ENCODE measurements around the gene DCC.

DCC gene

GRCh38 chr18:52339891-52340371 lies at the start of gene DCC:
TSS of gene DCC (plus strand) at chr18:52340197. CDS start at chr18:52340788, 591 bp downstream.
- no peak for DNase-seq (ENCODE audit: low read depth in 2 of 2, low spot score in 1 of 2)

- DNase-seq (ENCODE audit: low read depth in 2 of 2, low spot score in 1 of 2): no peak
Observed at GRCh38 chr18:52310651-52311050, 29.3 kb upstream of the DCC start.

- DNase-seq (ENCODE audit: low read depth in 2 of 2, low spot score in 1 of 2): no peak
Observed at GRCh38 chr18:52311331-52311730, 28.7 kb upstream of the DCC start.

- no peak for DNase-seq (ENCODE audit: low read depth in 2 of 2, low spot score in 1 of 2)
Observed at GRCh38 chr18:52312346-52312745, 27.7 kb upstream of the DCC start.

GRCh38 chr18:52313213-52313612 lies 26.8 kb upstream of the DCC start:
- no peak for DNase-seq (ENCODE audit: low read depth in 2 of 2, low spot score in 1 of 2)

- no peak for DNase-seq (ENCODE audit: low read depth in 2 of 2, low spot score in 1 of 2)
Observed at GRCh38 chr18:52319424-52319983, 20.5 kb upstream of the DCC start.

- no peak for DNase-seq (ENCODE audit: low read depth in 2 of 2, low spot score in 1 of 2)
Observed at GRCh38 chr18:52322307-52322706, 17.7 kb upstream of the DCC start.

GRCh38 chr18:52323802-52324201 lies 16.2 kb upstream of the DCC start:
- no peak for DNase-seq (ENCODE audit: low read depth in 2 of 2, low spot score in 1 of 2)

- no peak for DNase-seq (ENCODE audit: low read depth in 2 of 2, low spot score in 1 of 2)
Observed at GRCh38 chr18:52325997-52326396, 14.0 kb upstream of the DCC start.

- no peak for DNase-seq (ENCODE audit: low read depth in 2 of 2, low spot score in 1 of 2)
Observed at GRCh38 chr18:52333860-52334259, 6.1 kb upstream of the DCC start.

GRCh38 chr18:52334307-52334706 lies 5.7 kb upstream of the DCC start:
- DNase-seq (ENCODE audit: low read depth in 2 of 2, low spot score in 1 of 2): no peak

- DNase-seq (ENCODE audit: low read depth in 2 of 2, low spot score in 1 of 2): no peak
Observed at GRCh38 chr18:52334896-52335295, 5.1 kb upstream of the DCC start.

GRCh38 chr18:52337276-52337675 lies 2.7 kb upstream of the DCC start:
- no peak for DNase-seq (ENCODE audit: low read depth in 2 of 2, low spot score in 1 of 2)

- no peak for DNase-seq (ENCODE audit: low read depth in 2 of 2, low spot score in 1 of 2)
Observed at GRCh38 chr18:52340406-52341102, 557 bp downstream of the DCC start.

- DNase-seq (ENCODE audit: low read depth in 2 of 2, low spot score in 1 of 2): no peak
Observed at GRCh38 chr18:52341103-52341432, 1.1 kb downstream of the DCC start.

GRCh38 chr18:52341608-52342381 lies 1.8 kb downstream of the DCC start:
- DNase-seq (ENCODE audit: low read depth in 2 of 2, low spot score in 1 of 2): no peak

- no peak for DNase-seq (ENCODE audit: low read depth in 2 of 2, low spot score in 1 of 2)
Observed at GRCh38 chr18:52342456-52342855, 2.5 kb downstream of the DCC start.

- DNase-seq (ENCODE audit: low read depth in 2 of 2, low spot score in 1 of 2): no peak
Observed at GRCh38 chr18:52343138-52343537, 3.1 kb downstream of the DCC start.

- no peak for DNase-seq (ENCODE audit: low read depth in 2 of 2, low spot score in 1 of 2)
Observed at GRCh38 chr18:52343731-52344340, 3.8 kb downstream of the DCC start.

- no peak for DNase-seq (ENCODE audit: low read depth in 2 of 2, low spot score in 1 of 2)
Observed at GRCh38 chr18:52344881-52345280, 4.9 kb downstream of the DCC start.

- DNase-seq (ENCODE audit: low read depth in 2 of 2, low spot score in 1 of 2): no peak
Observed at GRCh38 chr18:52345428-52345827, 5.4 kb downstream of the DCC start.

GRCh38 chr18:52348209-52348608 lies 8.2 kb downstream of the DCC start:
- no peak for DNase-seq (ENCODE audit: low read depth in 2 of 2, low spot score in 1 of 2)
